Keratinocyte (primary cell): ENCODE measurements around the gene AKAP8L. TPM values are rescaled to one million over a fixed set of nuclear protein-coding genes. Genes with fewer than 3 reads are reported as not detected.

Experiments
- DNase-seq: peaks from one replicate; pipeline ENCODE4 v3.0.0-alpha.2; 2011; ENCODE audit warnings: low read depth, missing footprints, low spot score
- FAIRE-seq: peaks from 2 replicates; lab custom pipeline; 2011; peaks lifted over from hg19 to GRCh38; lab: Jason Lieb, UNC
- H2AFZ ChIP-seq: 2 replicates; pipeline ENCODE4 v1.6.0; 2012; ENCODE audit warnings: low read length, control low read depth, inconsistent platforms; ENCODE audit not compliant: control insufficient read depth
- H3K27ac ChIP-seq: 2 replicates; pipeline ENCODE4 v1.5.1; 2011; ENCODE audit warnings: low read length; ENCODE audit not compliant: control insufficient read depth, insufficient read depth
- H3K27me3 ChIP-seq: 3 replicates; pipeline ENCODE4 v1.6.0; 2011; ENCODE audit warnings: low read length; ENCODE audit not compliant: control insufficient read depth, insufficient read depth; ENCODE audit errors: extremely low read depth
- H3K36me3 ChIP-seq, 2 experiments: 2 replicates in 1 of 2; 3 replicates in 1 of 2; pipeline ENCODE4 v1.5.1; 2011; ENCODE audit warnings: low read length in 2 of 2, mild to moderate bottlenecking in 1 of 2; ENCODE audit not compliant: control insufficient read depth in 2 of 2, insufficient read depth in 2 of 2; ENCODE audit errors: extremely low read depth in 1 of 2
- H3K4me1 ChIP-seq: 3 replicates; pipeline ENCODE4 v1.5.1; 2011; ENCODE audit warnings: low read length; ENCODE audit not compliant: control insufficient read depth, insufficient read depth; ENCODE audit errors: extremely low read depth
- H3K4me2 ChIP-seq: 3 replicates; pipeline ENCODE4 v1.6.0; 2011; ENCODE audit warnings: low read depth, low read length; ENCODE audit not compliant: control insufficient read depth, insufficient read depth; ENCODE audit errors: extremely low read depth
- H3K4me3 ChIP-seq, 3 experiments: fragments of 200-600 bp in 1 of 3; sonication (generic) in 1 of 3; 2 replicates in 2 of 3; 3 replicates in 1 of 3; pipeline ENCODE4 v1.5.1; 2011 to 2016; ENCODE audit warnings: low read length in 3 of 3, mild to moderate bottlenecking in 3 of 3, control low read depth in 2 of 3, inconsistent platforms in 1 of 3, low read depth in 1 of 3, mixed read lengths in 1 of 3, mixed run types in 1 of 3, moderate library complexity in 1 of 3; ENCODE audit not compliant: control insufficient read depth in 2 of 3, insufficient read depth in 2 of 3; ENCODE audit errors: extremely low read depth in 1 of 3
- H3K79me2 ChIP-seq: 2 replicates; pipeline ENCODE4 v1.6.0; 2012; ENCODE audit warnings: low read length; ENCODE audit not compliant: control insufficient read depth, insufficient read depth
- H3K9ac ChIP-seq: 3 replicates; pipeline ENCODE4 v1.6.0; 2011; ENCODE audit warnings: low read length; ENCODE audit not compliant: control insufficient read depth, insufficient read depth; ENCODE audit errors: extremely low read depth
- H3K9me1 ChIP-seq: 3 replicates; pipeline ENCODE4 v1.6.0; 2011; ENCODE audit warnings: low read length; ENCODE audit not compliant: control insufficient read depth, insufficient read depth; ENCODE audit errors: extremely low read depth
- H3K9me3 ChIP-seq: 2 replicates; pipeline ENCODE4 v1.5.1; 2012; ENCODE audit warnings: low read depth, low read length; ENCODE audit not compliant: control insufficient read depth
- H4K20me1 ChIP-seq: 3 replicates; pipeline ENCODE4 v1.6.0; 2011; ENCODE audit warnings: low read length; ENCODE audit not compliant: control insufficient read depth, insufficient read depth; ENCODE audit errors: extremely low read depth
- CTCF ChIP-seq, 3 experiments: IDR thresholded peaks in 1 of 3; conservative IDR thresholded peaks in 1 of 3; optimal IDR thresholded peaks in 1 of 3; 2 replicates in 2 of 3; 3 replicates in 1 of 3; pipeline versions ENCODE3 to v1.5.1; 2011; ENCODE audit warnings: low read length in 3 of 3, mild to moderate bottlenecking in 3 of 3, moderate library complexity in 2 of 3, control low read depth in 1 of 3, inconsistent platforms in 1 of 3; ENCODE audit not compliant: insufficient read depth in 2 of 3; ENCODE audit errors: extremely low read depth in 1 of 3
- EZH2 ChIP-seq: IDR thresholded peaks from one replicate; pipeline ENCODE4 v1.6.1; 2012; ENCODE audit warnings: inconsistent platforms, mild to moderate bottlenecking, low read length, moderate library complexity
- dilution Hi-C: fragments of 300-500 bp; cut with MboI; formaldehyde crosslinking; loops from one replicate; pipeline ENCODE4 v1.7.0; 2020; ENCODE audit warnings: low sequenced_read_pairs; ENCODE audit not compliant: extremely low pct_ligation_motif_present
- polyA plus RNA-seq, 5 experiments: library from polyadenylated mRNA; depleted of rRNA in 3 of 5; stranded (reverse) in 3 of 5; stranded (forward) in 1 of 5; unstranded in 1 of 5; fragments of >200 nt; gene quantifications; 1 replicate in 1 of 5; 2 replicates in 3 of 5; 3 replicates in 1 of 5; pipeline versions ENCODE4 v1.2.1 to v1.2.3, GENCODE V29; 2011 to 2012; ENCODE audit warnings: missing spikeins in 2 of 5, low read depth in 1 of 5, low replicate concordance in 1 of 5

AKAP8L gene
- polyA plus RNA-seq, 1 donor (not counting 4 experiments of a cell fraction or from before 2014, with no cell fraction given), result 48.2 TPM

GRCh38 chr19:15371786-15372380, 46.9 kb downstream of the AKAP8L start:
- peaks cover 45% of the 10 kb centered on the region for H3K79me2 ChIP-seq
- TF ChIP-seq CTCF (optimal IDR thresholded peaks at IDR 0.05 in 1 of 3, IDR thresholded peaks at IDR 0.05 in 1 of 3, conservative IDR thresholded peaks at IDR 0.05 in 1 of 3; ENCODE audit: extremely low read depth in 1 of 3, insufficient read depth in 2 of 3, low read length in 3 of 3), result no peak
- no peak for TF ChIP-seq EZH2
- H2AFZ ChIP-seq, result no peak overlapping the region
- H3K9me1 ChIP-seq, result no peaks in the 10 kb centered on the region
- no peak overlapping the region for H3K4me2 ChIP-seq
- FAIRE-seq (no peak), DNase-seq (no peak)
- dilution Hi-C loops, result no loop called here
- H3K36me3 ChIP-seq, result peaks cover 47 to 62% of the 10 kb centered on the region in 2 experiments
- H4K20me1 ChIP-seq, result peaks cover 4% of the 10 kb centered on the region
- peaks cover 3% of the 10 kb centered on the region for H3K4me1 ChIP-seq
- no peak overlapping the region for H3K27ac ChIP-seq
- no peaks in the 10 kb centered on the region for H3K9me3 ChIP-seq
- H3K4me3 ChIP-seq, result no peak overlapping the region
- no peaks in the 10 kb centered on the region for H3K27me3 ChIP-seq
- H3K9ac ChIP-seq, result no peak overlapping the region

GRCh38 chr19:15371119-15371518, 47.7 kb downstream of the AKAP8L start:
- no peak for DNase-seq
- no peak overlapping the region for H2AFZ ChIP-seq
- no peaks in the 10 kb centered on the region for H3K4me1 ChIP-seq
- H3K4me2 ChIP-seq, result no peak overlapping the region
- H3K9me3 ChIP-seq, result no peaks in the 10 kb centered on the region
- peaks cover 37% of the 10 kb centered on the region for H3K79me2 ChIP-seq
- H3K36me3 ChIP-seq, result peaks cover 47 to 62% of the 10 kb centered on the region in 2 experiments
- no peak overlapping the region for H3K27ac ChIP-seq
- TF ChIP-seq CTCF (optimal IDR thresholded peaks at IDR 0.05 in 1 of 3, IDR thresholded peaks at IDR 0.05 in 1 of 3, conservative IDR thresholded peaks at IDR 0.05 in 1 of 3; ENCODE audit: extremely low read depth in 1 of 3, insufficient read depth in 2 of 3, low read length in 3 of 3), result no peak
- TF ChIP-seq EZH2, result no peak
- H3K9ac ChIP-seq, result no peak overlapping the region
- H3K9me1 ChIP-seq, result no peaks in the 10 kb centered on the region
- no peak overlapping the region for H3K4me3 ChIP-seq
- no peak for FAIRE-seq
- H4K20me1 ChIP-seq, result peaks cover 4% of the 10 kb centered on the region
- H3K27me3 ChIP-seq, result no peaks in the 10 kb centered on the region
- dilution Hi-C loops, result no loop called here
